GM20431 (cell line): ENCODE data around the gene PHLDB2.

Source experiments
- in situ Hi-C: fragments of 300-500 bp; cut with MseI, MboI; formaldehyde crosslinking; loops from one replicate; pipeline ENCODE4 v1.15.0; 2020; ENCODE audit warnings: low sequenced_read_pairs; ENCODE audit not compliant: unreplicated experiment

PHLDB2 gene

GRCh38 chr3:111919370-111920065 lies 60.5 kb downstream of the PHLDB2 start:
- in situ Hi-C loops = no loop called here

GRCh38 chr3:111921181-111921580 lies 62.1 kb downstream of the PHLDB2 start:
- in situ Hi-C loops = no loop called here

DNA sequence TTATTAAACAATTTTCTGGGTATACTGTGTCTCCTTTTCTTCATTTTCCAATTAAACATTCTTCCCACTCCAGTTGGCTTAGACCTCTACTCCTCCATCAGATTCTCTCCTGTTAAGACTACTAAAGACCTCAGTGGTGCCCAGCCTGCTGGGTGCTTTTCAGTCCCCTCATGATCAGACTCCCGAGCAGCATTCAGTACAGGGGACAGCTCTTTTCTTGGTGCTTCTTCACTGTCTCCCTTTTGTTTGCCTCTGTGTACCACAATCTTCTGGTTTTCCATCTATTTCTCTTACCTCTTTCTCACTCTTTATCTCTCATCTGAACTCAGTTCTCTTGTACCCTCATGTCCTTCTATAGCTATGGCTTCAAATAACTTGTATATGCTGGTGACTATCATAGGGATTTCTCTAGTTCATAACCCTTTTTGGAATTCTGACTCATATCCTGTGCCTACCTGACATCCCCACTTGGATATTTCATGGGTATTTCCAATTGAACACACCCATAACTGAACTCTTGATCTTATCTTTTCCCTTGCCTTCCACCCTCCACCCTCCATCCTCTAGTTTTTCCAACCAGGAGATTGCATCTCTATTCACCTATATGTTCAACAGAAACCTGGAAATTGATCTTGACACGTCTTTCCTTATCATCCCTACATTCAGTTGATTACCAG lies 64.2 kb downstream of the PHLDB2 start:
- in situ Hi-C loops = no loop called here

DNA sequence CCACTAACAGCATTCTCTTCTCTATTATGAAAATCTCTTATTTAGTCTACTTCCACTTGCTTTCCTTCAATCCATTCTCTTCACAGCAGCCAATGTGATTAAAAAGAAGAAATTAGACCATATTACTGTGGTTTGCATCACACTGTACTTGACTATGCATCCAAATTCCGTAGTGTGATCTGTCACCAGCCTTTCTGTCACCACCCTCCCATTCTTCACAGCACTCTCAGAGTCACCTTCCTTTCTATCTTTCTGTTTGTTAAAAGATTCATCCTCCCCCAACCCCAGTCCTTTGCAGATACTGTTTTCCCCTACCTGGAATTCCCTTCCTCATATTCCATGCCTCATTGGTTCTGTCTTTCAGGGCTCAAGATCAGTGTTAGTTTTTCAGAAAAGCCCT lies 64.7 kb downstream of the PHLDB2 start:
- in situ Hi-C loops = no loop called here

DNA sequence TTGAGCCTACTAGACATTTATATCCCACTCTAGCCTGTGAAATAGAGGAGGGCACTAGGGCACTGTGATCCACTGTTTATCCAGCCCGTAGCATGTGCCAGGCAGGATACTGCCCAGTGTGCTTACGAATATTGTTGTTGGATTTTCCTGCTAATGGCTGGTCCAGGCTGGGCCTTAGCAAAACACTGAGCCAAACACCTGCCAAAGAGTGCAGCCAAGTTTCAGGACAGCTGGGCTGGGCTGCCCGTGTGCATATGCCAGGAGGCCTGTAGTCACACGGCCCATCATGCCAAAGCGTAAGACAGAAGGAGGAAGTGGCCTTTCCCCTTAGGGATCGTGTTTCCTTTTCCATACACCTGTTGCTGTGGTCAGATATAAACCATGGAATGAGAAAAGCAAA lies 65.2 kb downstream of the PHLDB2 start:
- in situ Hi-C loops = no loop called here

GRCh38 chr3:111926266-111926676 lies 67.2 kb downstream of the PHLDB2 start:
- in situ Hi-C loops = no loop called here

GRCh38 chr3:111928613-111929012 lies 69.5 kb downstream of the PHLDB2 start:
- in situ Hi-C loops = no loop called here

DNA sequence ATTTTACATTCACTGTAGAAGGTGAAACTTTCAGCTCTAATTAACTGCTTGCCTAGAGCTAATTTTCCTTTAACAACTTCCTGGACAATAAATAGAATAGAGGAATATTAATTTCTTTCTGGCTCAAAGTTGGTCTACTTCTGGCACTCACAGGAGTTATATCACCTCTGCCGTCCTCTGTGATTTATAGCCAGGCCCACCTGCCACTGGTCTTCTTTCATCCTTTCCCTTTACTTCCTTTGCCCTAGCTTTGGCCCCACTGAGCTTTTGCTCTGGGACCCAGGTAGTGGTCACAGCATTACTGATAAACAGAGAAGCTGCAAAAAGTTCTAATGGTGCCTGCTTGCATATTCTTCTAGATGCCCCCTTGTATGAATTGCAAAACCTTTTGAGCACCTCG lies 70.4 kb downstream of the PHLDB2 start:
- in situ Hi-C loops = no loop called here

- in situ Hi-C loops = no loop called here
Observed at GRCh38 chr3:111932946-111933345, 73.9 kb downstream of the PHLDB2 start.

- in situ Hi-C loops = no loop called here
Observed at GRCh38 chr3:111936191-111936841, 77.3 kb downstream of the PHLDB2 start.

DNA sequence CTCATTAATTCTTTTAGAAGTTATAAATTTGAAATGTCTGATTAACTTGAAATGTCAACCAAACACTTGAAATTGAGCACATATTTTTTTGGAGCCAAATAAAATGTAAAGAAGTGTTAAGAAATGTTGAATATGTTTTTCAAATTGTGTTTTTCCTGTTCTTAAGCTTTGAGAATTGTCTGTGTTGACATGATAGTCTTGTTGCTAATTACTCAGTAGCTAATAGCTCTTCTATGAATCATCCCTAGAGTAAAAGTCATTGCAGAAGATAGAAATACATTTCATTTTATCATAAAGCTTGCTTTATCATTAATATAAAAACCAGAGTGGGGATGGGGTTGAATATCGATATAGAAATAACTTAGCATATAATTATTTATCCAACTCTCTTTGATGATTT lies 77.9 kb downstream of the PHLDB2 start:
- in situ Hi-C loops = no loop called here

GRCh38 chr3:111937871-111938270 lies 78.8 kb downstream of the PHLDB2 start:
- in situ Hi-C loops = no loop called here

DNA sequence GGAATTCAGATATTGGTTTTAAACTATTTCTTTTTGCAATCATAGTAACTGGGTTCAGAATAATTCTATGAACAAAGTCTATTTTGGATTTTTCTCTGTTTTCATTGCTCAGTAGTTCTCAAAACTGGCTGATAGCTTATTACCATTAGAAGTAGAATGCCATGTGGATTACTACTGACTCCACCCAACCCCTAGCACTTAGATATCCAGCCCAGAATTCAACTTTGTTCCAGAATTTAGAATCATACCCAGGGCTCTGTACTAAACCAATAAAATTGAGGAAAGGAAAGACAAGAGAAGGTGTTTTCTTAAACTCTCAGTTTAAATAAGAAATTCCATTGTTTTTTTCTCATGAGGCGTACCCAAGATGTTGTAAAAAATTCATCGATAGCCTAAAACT lies 80.8 kb downstream of the PHLDB2 start:
- in situ Hi-C loops = no loop called here

DNA sequence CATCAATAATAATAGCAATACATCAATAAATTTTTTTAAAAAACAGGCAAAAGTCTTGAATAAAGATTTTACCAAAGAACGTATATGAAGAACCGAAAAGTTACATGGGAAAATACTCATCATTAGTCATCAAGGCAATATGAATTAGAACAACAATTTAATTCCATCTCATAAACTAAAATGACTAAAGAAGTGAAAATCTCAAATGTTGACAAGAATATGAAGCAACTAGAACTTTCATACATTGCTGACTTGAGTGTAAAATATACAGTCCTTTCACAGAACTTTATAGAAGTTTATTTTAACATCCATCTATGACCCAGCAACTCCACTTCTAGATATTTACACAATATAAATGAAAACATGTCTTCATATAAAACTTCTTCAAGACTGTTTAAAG lies 84.5 kb downstream of the PHLDB2 start:
- in situ Hi-C loops = no loop called here

GRCh38 chr3:111944372-111944771 lies 85.3 kb downstream of the PHLDB2 start:
- in situ Hi-C loops = no loop called here

DNA sequence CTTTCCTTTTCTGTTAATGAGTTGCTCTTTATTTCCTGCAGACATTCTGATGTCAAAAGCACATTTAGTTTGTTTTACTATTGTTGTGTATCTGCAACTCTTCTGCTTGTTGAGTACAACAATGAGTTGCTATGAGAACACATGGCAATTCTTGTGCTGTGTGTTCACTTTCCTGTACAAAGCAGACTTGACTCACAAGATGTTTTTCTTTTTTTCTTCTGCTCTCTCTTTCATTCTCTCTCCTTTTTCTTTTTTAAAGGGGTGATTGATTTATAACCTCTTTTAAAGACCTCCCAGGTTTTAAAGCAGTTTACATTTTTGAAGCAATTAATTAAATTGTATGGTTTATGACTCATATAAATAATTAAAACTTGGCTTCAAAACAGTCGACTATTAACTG lies 88.2 kb downstream of the PHLDB2 start:
- in situ Hi-C loops = no loop called here

DNA sequence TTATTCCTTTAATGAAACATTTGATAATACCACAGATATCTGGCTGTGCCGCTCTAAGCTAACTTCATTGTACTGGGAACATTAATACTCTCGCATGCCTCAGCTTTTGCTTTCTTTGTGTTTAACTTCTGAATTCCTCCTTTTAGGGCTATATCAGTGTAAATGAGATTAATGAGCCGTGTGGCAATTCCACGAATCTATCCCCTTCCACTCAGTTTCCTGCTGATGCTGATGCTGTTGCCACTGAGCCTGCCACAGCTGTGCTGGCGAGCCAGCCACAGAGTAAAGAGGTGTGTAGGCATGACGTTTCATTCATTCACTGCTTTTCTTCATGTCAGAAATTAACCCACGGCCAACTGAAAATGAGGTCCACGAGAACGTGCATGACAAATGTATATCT lies 89.7 kb downstream of the PHLDB2 start:
- in situ Hi-C loops = no loop called here

DNA sequence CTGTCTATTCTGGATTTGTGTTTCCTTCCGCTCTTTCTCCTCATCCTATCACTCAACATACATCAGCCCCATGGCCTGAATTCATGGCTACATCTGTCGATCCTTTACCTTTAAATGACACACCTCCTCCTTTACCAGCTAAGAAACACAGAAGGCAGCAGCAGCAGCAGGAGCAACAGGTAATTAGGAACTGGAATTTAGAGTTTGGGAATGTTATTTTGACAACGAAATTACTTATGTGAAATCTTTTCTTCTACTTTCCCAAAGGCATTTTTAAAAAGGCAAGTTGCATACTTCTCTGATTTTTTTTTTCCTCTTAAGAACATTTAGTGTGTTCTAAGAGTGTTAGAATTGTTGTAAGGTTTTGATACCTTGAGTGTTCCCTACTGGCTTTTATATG lies 90.6 kb downstream of the PHLDB2 start:
- in situ Hi-C loops = no loop called here

- in situ Hi-C loops = no loop called here
Observed at GRCh38 chr3:111951032-111951431, 92.0 kb downstream of the PHLDB2 start.

- in situ Hi-C loops = no loop called here
Observed at GRCh38 chr3:111952086-111952485, 93.0 kb downstream of the PHLDB2 start.

DNA sequence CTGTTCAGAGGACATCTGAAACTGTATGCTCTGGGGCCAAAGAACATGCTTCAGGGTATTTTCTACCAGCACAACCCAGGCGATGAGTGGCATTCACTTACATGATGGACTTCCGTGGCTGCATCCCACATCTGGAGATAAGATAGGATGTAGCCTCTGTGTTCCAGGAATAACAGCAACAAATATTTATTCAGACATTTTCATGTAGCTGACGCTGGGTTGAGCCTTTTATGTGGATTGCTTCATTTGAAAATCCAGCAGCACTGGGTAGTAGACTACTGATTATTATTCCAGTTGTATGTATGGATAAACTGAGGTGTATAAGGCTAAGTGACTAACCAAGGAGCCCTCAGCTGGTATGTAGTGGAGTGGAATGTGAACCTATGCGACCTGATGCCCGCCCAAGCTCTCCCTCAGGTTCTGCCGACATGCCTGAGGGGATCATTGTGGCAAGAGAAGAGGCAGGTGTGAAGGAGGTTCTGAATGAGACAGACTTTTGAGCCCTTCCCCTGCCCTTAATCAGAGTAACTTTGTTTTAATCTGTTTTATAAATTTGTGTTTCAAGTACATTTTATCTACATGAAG lies 93.9 kb downstream of the PHLDB2 start:
- in situ Hi-C loops = no loop called here
